PC-9 (cell line): ENCODE measurements around the gene CCDC18.
"Not testable (repeated sequence)": the region's sequence is repeated elsewhere in the genome, so short reads cannot be mapped to it uniquely, and the experiment has no call there.

Source experiments
- CTCF ChIP-seq: fragments of 200-600 bp; sonication (generic); conservative IDR thresholded peaks from 2 replicates; pipeline ENCODE4 v1.6.1; 2017; ENCODE audit warnings: mixed run types, antibody characterized with exemption, mild to moderate bottlenecking, moderate library complexity
- EZH2 ChIP-seq: fragments of 200-600 bp; sonication (generic); IDR thresholded peaks from 2 replicates; pipeline ENCODE4 v1.8.0; 2017; ENCODE audit warnings: antibody characterized with exemption, low read depth

- not testable (repeated sequence) for TF ChIP-seq CTCF, EZH2
Measured at GRCh38 chr1:93260726-93261125, 80.2 kb downstream of the CCDC18 start.
